ENCODE data around the gene ABCA2. TPM values are rescaled to one million over a fixed set of nuclear protein-coding genes. Genes with fewer than 3 reads are reported as not detected.
A peak's percentile ranks its signal among the peaks of the same experiment; 100 is the strongest.

The ABCA2 gene
- total RNA-seq, 1 donor from 2014 or later, result 7.5 TPM

GRCh38 chr9:136995772-136996311 is 32.2 kb downstream of the ABCA2 start:
- Mint-ChIP-seq H3K4me1 (peaks cover 68% of the 10 kb centered on the region), H3K4me3 (peak overlapping the region; percentile 15), H3K27me3 (no peaks in the 10 kb centered on the region), H3K27ac (peak overlapping the region; percentile 18), H3K9me3 (no peaks in the 10 kb centered on the region), H3K36me3 (ENCODE audit: low read depth) (peaks cover 7% of the 10 kb centered on the region)
- CTCF ChIA-PET, result interaction anchor here (1.0 to 2.9 kb wide), 3 partner anchors 33 to 48 kb away, joined by 3 to 11 read pairs (median 8); no protein-coding TSS in a partner anchor
- intact Hi-C loops (cut with micrococcal nuclease), result no loop called here
- no peak for DNase-seq
- POLR2A ChIA-PET, result interaction anchor here (0.5 to 2.0 kb wide), 8 partner anchors 10 to 268 kb away, joined by 3 to 7 read pairs (median 3); partner anchors contain the start of genes ABCA2 and EDF1
- no peak for TF ChIP-seq CTCF (IDR thresholded peaks at IDR 0.05)
- ATAC-seq (ENCODE audit: low read depth), result no peak

GRCh38 chr9:136995362-136995761 is 32.7 kb downstream of the ABCA2 start:
- peaks cover 7% of the 10 kb centered on the region for H3K36me3 Mint-ChIP-seq (ENCODE audit: low read depth)
- CTCF ChIA-PET, result interaction anchor here (1.0 to 2.9 kb wide), 3 partner anchors 34 to 48 kb away, joined by 3 to 11 read pairs (median 8); no protein-coding TSS in a partner anchor
- H3K27me3 Mint-ChIP-seq, result no peaks in the 10 kb centered on the region
- H3K4me1 Mint-ChIP-seq, result peaks cover 63% of the 10 kb centered on the region
- DNase-seq (no peak), ATAC-seq (ENCODE audit: low read depth) (no peak)
- TF ChIP-seq CTCF (IDR thresholded peaks at IDR 0.05), result no peak
- POLR2A ChIA-PET, result interaction anchor here (1.0 to 2.0 kb wide), 5 partner anchors 9 to 267 kb away, joined by 3 to 7 read pairs (median 3); partner anchors contain the start of genes ABCA2 and EDF1
- H3K27ac Mint-ChIP-seq, result no peak overlapping the region
- H3K9me3 Mint-ChIP-seq, result no peaks in the 10 kb centered on the region
- intact Hi-C loops (cut with micrococcal nuclease), result no loop called here
- H3K4me3 Mint-ChIP-seq, result no peak overlapping the region

- Mint-ChIP-seq H3K4me3 (no peak overlapping the region), H3K36me3 (ENCODE audit: low read depth) (peaks cover 7% of the 10 kb centered on the region), H3K27ac (no peak overlapping the region), H3K4me1 (peaks cover 58% of the 10 kb centered on the region), H3K9me3 (no peaks in the 10 kb centered on the region), H3K27me3 (no peaks in the 10 kb centered on the region)
- ATAC-seq (ENCODE audit: low read depth) (no peak), DNase-seq (no peak)
- intact Hi-C loops (cut with micrococcal nuclease), result loop anchor here (5.0 kb wide), 2 partner anchors 188 to 1033 kb away; partner anchors contain the start of genes RABL6 and UBAC1
- CTCF ChIA-PET, result interaction anchor here (2.7 kb wide), 1 partner anchor 34 kb away, joined by 11 read pairs; no protein-coding TSS in a partner anchor
- POLR2A ChIA-PET, result interaction anchor here (2.0 kb wide), 1 partner anchor 267 kb away, joined by 7 read pairs; no protein-coding TSS in a partner anchor
- TF ChIP-seq CTCF (IDR thresholded peaks at IDR 0.05), result no peak
Measured at GRCh38 chr9:136994888-136995230, 33.2 kb downstream of the ABCA2 start.

GRCh38 chr9:136994180-136994887 is 33.7 kb downstream of the ABCA2 start:
- Mint-ChIP-seq H3K9me3 (no peaks in the 10 kb centered on the region), H3K27ac (no peak overlapping the region), H3K4me3 (no peak overlapping the region), H3K36me3 (ENCODE audit: low read depth) (peaks cover 7% of the 10 kb centered on the region), H3K27me3 (no peaks in the 10 kb centered on the region), H3K4me1 (peaks cover 53% of the 10 kb centered on the region)
- no peak for TF ChIP-seq CTCF (IDR thresholded peaks at IDR 0.05)
- ATAC-seq (ENCODE audit: low read depth) (no peak), DNase-seq (no peak)
- POLR2A ChIA-PET, result interaction anchor here (2.0 kb wide), 1 partner anchor 266 kb away, joined by 7 read pairs; no protein-coding TSS in a partner anchor
- intact Hi-C loops (cut with micrococcal nuclease), result loop anchor here (5.0 kb wide), 2 partner anchors 187 to 1032 kb away; partner anchors contain the start of genes RABL6 and UBAC1
- CTCF ChIA-PET, result interaction anchor here (2.4 to 2.7 kb wide), 2 partner anchors 35 kb away, joined by 8 to 11 read pairs; no protein-coding TSS in a partner anchor
